Panc1 (cell line): Measurements from ENCODE around the gene NOL4L.

Experiments used
- POLR2AphosphoS5 ChIP-seq: IDR thresholded peaks from 2 replicates; pipeline ENCODE4 v1.6.1; 2012; ENCODE audit warnings: mild to moderate bottlenecking, low read depth, low read length, moderate library complexity
- TF ChIP-seq, protein P1 (sequence below): fragments of 450-650 bp; IDR thresholded peaks from 2 replicates; pipeline ENCODE4 v1.5.1; 2017; ENCODE audit warnings: mild to moderate bottlenecking

DNA sequence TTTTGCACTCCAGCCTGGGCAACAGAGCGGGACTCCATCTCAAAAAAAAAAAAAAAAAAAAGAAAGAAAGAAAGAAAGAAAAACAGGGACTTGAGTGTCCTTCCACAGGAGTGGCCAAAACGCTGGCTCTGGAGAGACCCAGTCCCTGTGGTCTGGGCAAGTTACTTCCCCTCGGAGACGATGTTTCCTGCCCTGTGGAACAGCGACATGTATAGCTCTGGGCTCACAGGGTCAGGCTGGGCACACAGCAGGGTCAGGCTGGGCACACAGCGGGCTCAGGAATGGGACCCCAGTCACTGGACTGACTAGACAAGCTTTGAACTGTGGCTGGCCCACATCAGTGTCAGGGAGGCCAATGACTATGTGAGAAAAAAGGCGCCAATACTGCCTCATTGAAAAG is 116.3 kb downstream of the NOL4L start:
- TF ChIP-seq, protein P1, sequence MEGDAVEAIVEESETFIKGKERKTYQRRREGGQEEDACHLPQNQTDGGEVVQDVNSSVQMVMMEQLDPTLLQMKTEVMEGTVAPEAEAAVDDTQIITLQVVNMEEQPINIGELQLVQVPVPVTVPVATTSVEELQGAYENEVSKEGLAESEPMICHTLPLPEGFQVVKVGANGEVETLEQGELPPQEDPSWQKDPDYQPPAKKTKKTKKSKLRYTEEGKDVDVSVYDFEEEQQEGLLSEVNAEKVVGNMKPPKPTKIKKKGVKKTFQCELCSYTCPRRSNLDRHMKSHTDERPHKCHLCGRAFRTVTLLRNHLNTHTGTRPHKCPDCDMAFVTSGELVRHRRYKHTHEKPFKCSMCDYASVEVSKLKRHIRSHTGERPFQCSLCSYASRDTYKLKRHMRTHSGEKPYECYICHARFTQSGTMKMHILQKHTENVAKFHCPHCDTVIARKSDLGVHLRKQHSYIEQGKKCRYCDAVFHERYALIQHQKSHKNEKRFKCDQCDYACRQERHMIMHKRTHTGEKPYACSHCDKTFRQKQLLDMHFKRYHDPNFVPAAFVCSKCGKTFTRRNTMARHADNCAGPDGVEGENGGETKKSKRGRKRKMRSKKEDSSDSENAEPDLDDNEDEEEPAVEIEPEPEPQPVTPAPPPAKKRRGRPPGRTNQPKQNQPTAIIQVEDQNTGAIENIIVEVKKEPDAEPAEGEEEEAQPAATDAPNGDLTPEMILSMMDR = no peak
- no peak for TF ChIP-seq POLR2AphosphoS5
